T-helper 22 cell (primary cell): Measurements from ENCODE around the gene CD79A.

ENCODE experiments used
- DNase-seq: peaks from one replicate; pipeline ENCODE4 v3.0.0-alpha.2; 2020; ENCODE audit warnings: low read depth

The CD79A gene

GRCh38 chr19:41876847-41877832, at the start of gene CD79A:
Gene CD79A, plus strand, starts transcription at chr19:41877279. Its CDS starts 26 bp downstream, at chr19:41877305.
- DNase-seq = no peak

GRCh38 chr19:41837981-41838708, 38.9 kb upstream of the CD79A start:
- DNase-seq = no peak

DNA sequence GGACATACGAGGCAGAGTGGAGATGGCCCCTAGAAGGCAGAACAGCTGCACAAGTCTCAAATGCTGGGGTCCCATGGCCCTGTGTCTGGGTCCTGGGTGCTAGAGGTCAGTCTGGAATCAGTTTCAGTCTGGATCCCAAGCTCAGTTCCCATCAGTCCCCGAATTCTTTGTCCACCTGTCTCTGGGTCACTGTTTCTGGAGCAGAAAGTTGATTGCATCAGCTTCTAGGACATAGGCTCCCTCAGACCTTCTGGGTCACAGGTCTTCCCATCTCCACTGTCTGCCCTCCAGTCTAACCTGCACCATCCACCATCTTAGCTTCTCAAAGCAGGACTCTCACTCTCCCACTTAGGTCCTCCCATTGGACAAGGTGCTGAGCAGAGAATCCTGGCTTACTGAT, 37.9 kb upstream of the CD79A start:
- no peak for DNase-seq

- no peak for DNase-seq
These were observed 33.7 kb upstream of the CD79A start for GRCh38 chr19:41843371-41843770.

DNA sequence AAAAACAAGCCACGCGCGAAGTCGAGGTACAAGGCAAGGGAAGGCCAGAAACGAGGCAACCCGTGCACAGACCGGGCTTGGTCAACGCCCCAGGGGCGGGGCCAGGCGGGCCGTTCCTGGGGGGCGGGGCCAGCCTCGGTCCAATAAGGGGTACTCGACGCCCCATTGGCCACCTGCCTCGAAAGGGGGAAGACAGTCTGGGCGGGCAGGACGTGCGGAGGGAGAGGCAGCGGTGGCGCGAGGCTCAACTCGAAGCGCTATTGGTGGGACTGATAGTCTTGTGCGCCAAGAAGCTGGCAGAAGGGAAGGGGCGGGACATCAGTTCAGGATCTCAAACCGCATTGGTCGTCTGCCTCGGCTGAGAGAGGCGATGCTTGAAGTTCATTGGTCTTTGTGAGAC, 32.5 kb upstream of the CD79A start, which contains the start of gene LYPD4:
Gene LYPD4 (minus strand): TSS at position 83 of the 400 bp plus-strand sequence. CDS start 5,398 bp downstream, outside the sequence.
- DNase-seq = no peak

- DNase-seq = no peak
These were observed 32.3 kb upstream of the CD79A start, which contains the start of gene DMRTC2 for GRCh38 chr19:41845001-41845050. Gene DMRTC2, plus strand, starts transcription at chr19:41845042. Its CDS starts 2,387 bp downstream, at chr19:41847429.

- DNase-seq = no peak
These were observed 32.0 kb upstream of the CD79A start for GRCh38 chr19:41845051-41845590.

- no peak for DNase-seq
These were observed 29.6 kb upstream of the CD79A start for GRCh38 chr19:41847351-41848105.

- no peak for DNase-seq
These were observed 28.4 kb upstream of the CD79A start for GRCh38 chr19:41848666-41849065.

- DNase-seq = no peak
These were observed 28.0 kb upstream of the CD79A start for GRCh38 chr19:41849067-41849466.

GRCh38 chr19:41850381-41850780, 26.7 kb upstream of the CD79A start:
- DNase-seq = no peak

DNA sequence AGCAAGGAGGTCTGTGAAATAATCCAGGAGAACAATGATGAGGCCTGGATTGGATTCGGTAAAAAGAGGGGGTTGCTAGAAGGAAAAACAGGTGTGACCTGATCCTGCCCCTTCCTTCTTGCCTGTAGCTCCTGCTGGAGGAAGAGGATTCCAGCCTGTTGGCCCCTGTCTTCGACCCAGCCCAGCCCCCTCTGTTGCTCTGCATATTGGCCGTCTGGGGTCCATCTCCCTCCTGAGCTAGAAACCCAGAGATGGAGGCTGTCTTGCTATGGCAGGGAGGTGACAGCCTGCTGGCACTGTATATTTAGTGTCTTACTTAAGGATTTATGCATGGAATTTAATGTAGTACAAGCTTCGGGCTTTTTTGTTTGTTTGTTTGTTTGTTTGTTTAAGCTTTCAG, 25.6 kb upstream of the CD79A start:
- DNase-seq = no peak

DNA sequence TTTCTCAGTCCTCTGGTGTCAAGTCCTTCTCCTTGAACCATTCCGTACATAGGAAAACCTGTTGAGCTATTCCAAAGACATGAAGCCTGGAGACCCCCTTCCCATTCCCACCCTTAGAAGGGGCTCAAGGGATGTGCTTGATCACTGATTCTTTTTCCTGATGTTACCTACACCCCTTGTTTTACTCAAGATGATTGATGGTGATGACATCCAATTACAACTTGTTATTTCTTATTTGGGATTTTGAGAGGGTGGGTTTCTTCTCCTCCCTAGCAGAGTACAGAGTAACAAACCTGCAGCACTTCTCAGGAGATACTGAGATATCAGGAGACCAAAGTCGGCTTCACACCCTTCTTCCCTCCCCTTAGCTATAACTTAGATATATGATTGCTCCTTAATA, 23.7 kb upstream of the CD79A start:
- DNase-seq = no peak

- no peak for DNase-seq
These were observed 23.3 kb upstream of the CD79A start for GRCh38 chr19:41853768-41854167.

GRCh38 chr19:41859213-41859617, 17.9 kb upstream of the CD79A start:
- DNase-seq = no peak

DNA sequence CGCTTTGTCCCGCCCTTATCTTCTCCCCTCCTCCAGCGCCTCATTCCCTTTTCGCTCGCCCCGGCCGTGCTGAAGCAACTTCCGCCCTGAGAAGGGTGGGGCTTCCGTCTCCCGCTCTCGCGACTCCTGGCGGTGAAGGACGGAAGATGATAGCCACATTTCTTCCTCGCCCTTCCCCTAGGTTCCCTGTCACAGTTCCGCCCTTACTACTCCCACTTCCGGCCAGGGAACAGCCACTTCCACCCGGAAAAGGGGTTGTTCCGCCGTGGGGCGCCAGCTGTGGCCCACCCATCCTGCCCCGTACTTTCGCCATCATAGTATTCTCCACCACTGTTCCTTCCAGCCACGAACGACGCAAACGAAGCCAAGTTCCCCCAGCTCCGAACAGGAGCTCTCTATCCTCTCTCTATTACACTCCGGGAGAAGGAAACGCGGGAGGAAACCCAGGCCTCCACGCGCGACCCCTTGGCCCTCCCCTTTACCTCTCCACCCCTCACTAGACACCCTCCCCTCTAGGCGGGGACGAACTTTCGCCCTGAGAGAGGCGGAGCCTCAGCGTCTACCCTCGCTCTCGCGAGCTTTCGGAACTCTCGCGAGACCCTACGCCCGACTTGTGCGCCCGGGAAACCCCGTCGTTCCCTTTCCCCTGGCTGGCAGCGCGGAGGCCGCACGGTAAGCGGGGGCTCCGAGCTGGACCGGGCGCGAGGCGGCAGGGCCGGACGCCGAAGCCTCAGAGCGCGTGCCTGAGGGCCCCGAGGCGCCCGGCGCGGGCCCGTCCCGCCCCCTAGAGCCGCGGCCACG, 17.3 kb upstream of the CD79A start, which contains the start of gene RPS19:
Gene RPS19 (plus strand): TSS at position 638 of the 801 bp plus-strand sequence. CDS start 520 bp downstream, outside the sequence.
- DNase-seq = peak; percentile 94

GRCh38 chr19:41860419-41861115, 16.5 kb upstream of the CD79A start:
- DNase-seq = no peak

- no peak for DNase-seq
These were observed 15.8 kb upstream of the CD79A start for GRCh38 chr19:41861116-41861768.

DNA sequence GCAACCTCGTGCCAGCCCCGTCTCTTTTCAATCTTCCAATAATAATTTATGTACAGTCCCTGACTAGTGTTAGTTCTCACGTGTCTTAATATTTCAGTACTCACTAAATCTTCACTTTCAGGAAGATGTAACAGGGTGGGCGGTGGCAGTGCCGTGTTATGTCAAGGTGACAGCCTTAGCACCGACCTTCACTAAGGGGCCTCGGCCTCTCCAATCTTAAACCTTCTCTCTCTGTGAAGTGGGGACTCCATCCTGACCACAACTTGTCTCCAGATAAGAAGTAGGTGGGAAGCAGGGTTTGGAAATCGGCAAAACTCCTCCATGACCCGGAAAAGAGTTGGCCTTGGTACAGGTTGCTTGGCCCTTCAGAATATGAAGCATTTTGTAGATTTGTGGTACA, 15.2 kb upstream of the CD79A start:
- DNase-seq = no peak

GRCh38 chr19:41862445-41862986, 14.6 kb upstream of the CD79A start:
- DNase-seq = no peak
